ENCODE results near the gene SFTPA2.
A peak's percentile ranks its signal among the peaks of the same experiment; 100 is the strongest.
"Not testable (repeated sequence)": the region's sequence is repeated elsewhere in the genome, so short reads cannot be mapped to it uniquely, and the experiment has no call there.

Gene SFTPA2

GRCh38 chr10:79560160-79560709, at the start of gene SFTPA2:
TSS of gene SFTPA2 (minus strand) at chr10:79560407. CDS start at chr10:79559483, 924 bp downstream.
- DNase-seq (ENCODE audit: low spot score): no peak

DNA sequence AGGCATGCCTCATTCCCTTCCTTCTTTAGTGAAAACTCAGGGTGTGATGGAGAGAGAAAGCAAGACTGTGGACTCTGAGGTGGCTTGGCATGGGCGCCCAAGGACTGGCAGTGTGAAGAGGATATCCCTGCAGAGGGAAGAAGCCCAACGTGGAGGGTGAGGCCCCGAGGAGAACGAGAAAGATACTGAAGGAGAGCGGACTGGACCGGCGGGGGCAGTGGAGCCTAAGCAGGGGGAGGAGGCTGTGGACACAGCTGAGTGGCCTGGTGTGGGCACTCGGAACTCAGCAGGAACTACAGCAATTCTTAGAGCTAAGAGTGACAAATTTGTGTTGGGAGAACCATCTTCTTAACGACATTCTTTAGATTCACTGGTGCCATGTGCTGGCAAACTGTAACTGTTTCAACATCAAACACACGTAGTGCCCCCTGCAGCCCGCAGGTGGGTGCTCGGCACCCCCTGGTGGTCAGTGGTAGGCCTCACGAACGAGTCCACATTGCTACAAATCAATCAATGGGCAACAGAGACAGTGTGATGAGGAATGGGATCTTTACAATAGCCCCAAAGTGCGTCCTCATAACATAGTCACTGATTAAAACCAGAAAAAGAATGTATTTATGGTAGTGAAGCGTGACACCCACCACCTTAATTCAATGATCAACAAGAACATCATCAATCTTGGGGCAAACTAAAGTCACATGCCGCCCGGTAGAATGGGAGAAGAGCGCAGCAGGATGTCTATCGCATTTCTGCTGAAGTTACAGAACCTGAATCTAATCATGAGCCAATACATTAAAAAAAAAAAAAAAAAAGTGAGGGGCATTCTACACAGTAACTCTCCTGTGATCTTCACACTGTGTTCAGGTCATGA, 48.5 kb upstream of the SFTPA2 start:
- peak; percentile 54 for DNase-seq (ENCODE audit: low spot score)

- no peak for DNase-seq (ENCODE audit: low spot score)
These were observed 45.1 kb upstream of the SFTPA2 start for GRCh38 chr10:79605308-79605707.

GRCh38 chr10:79604294-79604693, 44.1 kb upstream of the SFTPA2 start:
- no peak for DNase-seq (ENCODE audit: low spot score)

DNA sequence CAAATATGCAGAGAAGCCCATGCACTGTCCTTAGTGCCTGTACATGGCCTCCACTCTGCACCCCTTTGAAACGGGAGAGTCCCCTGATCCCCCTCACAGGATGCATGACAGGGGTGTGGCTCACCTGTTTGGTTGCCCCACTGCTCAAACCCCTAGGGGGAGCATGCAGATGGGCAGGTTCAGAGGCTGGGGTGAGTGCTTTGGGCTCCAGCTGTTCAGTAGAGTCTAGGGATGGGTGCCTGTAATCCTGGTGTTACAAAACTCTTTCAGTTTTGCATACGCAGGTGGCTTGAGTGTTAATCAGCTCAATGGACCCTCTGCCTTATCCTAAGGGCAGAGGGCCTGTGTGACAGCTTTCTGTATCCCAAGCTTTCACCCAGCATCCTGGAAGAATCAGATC, 42.7 kb upstream of the SFTPA2 start:
- peak; percentile 43 for DNase-seq (ENCODE audit: low spot score)

- DNase-seq (ENCODE audit: low spot score): peak; percentile 46
These were observed 41.7 kb upstream of the SFTPA2 start for GRCh38 chr10:79601939-79602338.

DNA sequence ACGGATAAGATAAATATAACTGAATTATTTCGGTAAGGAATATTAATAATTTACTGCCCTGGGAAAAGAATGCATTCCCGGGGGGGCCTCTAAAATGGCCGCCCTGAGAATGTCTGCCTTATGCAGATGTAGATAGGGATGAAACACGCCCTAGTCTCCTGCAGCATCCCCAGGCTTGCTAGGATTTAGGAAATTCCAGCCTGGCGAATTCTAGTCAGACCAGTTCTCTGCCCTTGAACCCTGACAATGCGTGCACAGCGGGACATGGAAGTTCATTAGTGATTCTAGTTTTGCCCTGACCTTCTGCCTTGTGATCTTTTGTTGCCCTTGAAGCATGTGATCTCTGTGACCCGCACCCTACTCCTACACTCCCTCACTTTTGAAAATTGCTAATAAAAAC, 39.4 kb upstream of the SFTPA2 start:
- not testable (repeated sequence) for DNase-seq (ENCODE audit: low spot score)

DNA sequence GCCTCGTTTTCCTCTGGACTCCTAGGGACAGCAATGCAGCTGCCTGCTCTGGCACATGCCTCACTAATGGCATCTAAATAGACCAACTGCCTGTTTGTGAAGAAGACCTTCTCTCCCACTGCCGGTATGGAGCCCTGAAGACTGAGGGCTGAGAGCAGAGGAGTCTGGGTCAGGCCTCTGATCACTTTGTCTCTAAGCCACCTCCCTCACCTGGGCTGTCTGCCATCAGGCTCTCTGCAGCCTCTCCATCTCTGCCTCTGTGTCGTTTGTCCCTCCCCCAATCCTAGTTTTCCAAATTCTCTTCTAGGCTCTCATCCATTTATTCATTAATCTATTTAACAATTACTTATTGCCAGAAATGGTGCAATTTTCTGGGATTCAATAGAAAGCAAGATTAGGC, 35.3 kb upstream of the SFTPA2 start:
- no peak for DNase-seq (ENCODE audit: low spot score)

GRCh38 chr10:79594565-79594964, 34.4 kb upstream of the SFTPA2 start:
- not testable (repeated sequence) for DNase-seq (ENCODE audit: low spot score)

GRCh38 chr10:79593377-79593776, 33.2 kb upstream of the SFTPA2 start:
- no peak for DNase-seq (ENCODE audit: low spot score)

DNA sequence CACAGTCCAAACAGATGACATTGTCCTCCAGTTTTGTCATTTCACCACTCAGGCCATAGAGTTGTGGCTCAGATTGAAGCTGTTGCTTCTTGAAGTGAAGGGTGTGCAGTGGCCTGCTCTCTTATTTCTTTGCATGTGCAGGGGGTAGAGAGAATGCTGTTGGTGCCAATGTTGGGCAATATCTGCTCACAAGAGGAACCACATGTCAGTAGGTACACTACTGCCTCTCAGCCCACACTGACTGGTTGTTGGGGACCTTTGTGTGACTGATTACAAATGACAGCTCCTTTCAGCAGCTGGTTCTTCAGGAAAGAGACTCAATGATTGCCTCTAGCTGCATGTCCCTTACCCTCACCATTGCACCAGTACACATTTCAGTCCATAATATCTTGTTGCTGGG, 28.6 kb upstream of the SFTPA2 start:
- no peak for DNase-seq (ENCODE audit: low spot score)

GRCh38 chr10:79586933-79587332, 26.7 kb upstream of the SFTPA2 start:
- DNase-seq (ENCODE audit: low spot score): no peak

DNA sequence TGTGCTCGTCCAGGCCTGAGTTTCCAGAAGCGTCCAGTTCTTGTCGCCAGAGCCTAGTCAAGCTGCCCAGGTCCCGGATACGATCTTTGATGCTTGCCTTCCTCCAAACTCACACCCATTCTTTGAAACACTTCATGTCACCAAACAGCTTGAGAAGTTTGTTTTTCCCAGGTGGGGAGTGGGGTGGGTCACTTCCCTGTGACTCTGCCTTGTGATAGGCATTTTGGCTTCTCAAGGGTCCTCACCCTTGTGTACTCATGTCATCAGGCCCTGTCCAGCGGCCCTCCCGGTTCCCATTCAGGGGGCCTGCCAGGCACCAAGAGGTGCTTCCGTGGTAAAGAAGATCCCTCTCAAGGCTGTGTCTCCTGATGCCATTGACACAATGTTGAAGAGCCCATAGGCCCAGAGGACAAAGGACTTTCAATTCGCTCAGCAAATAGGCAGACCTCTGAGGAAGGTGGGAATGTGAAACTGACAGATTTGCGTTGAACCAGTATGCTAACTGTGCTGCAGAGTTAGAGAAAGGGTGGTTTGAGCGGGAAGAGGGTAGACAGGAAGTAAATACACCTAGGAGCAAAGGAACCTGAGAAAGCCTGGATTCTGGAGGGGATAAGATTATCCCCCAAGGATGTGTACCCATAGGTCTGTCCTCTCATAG, 25.8 kb upstream of the SFTPA2 start:
- no peak for DNase-seq (ENCODE audit: low spot score)

DNA sequence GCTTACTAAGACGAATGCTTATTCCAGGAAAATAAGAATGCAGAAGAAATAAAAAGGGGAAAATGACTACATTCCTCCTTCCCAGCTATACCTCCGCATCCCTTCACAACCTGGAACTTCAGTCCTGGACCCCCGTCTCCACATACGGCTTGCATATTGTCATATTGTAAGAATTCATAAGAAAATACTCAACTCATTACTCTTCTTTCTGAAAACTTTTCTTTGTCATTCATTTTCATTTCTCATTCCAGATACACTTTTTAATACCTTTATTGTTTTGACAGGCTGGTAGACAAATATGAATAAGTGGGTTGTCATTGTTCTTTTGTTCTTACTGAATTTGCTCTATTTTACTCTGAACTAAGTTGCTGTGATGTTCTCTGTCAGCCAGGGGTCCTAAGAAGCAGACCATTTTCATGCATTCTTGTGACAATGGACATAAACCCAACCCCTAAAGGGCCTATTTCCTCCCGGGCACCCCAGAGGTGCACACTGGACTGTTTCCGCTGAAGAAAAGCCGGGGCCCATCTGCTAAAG, 23.3 kb upstream of the SFTPA2 start:
- DNase-seq (ENCODE audit: low spot score): no peak

DNA sequence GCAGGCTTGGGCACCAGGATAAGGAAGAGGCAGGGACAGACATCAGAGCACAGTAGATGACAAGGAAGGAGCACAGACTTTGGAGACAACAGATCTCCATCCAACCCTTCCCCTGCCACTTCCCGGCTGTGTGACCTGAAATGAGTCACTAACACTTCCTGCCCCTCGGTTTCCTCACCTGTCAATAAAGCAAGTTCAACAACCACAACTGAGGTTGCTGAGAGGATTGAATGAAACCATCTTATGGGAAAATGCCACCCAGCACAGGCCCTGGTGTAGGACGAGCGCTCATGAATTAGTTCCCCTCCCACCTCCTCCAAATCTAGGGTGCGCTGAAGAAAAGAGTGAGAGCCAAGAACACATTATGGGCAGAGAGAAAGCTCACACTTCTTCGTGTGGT, 22.7 kb upstream of the SFTPA2 start:
- not testable (repeated sequence) for DNase-seq (ENCODE audit: low spot score)

- no peak for DNase-seq (ENCODE audit: low spot score)
These were observed 21.9 kb upstream of the SFTPA2 start for GRCh38 chr10:79582096-79582495.

GRCh38 chr10:79581044-79581443, 20.8 kb upstream of the SFTPA2 start:
- DNase-seq (ENCODE audit: low spot score): no peak

GRCh38 chr10:79579361-79579760, 19.2 kb upstream of the SFTPA2 start:
- no peak for DNase-seq (ENCODE audit: low spot score)

GRCh38 chr10:79570624-79571023, 10.4 kb upstream of the SFTPA2 start:
- peak; percentile 3 for DNase-seq (ENCODE audit: low spot score)

GRCh38 chr10:79563426-79563825, 3.2 kb upstream of the SFTPA2 start:
- DNase-seq (ENCODE audit: low spot score): no peak

GRCh38 chr10:79562135-79562756, 2.0 kb upstream of the SFTPA2 start:
- peak; percentile 60 for DNase-seq (ENCODE audit: low spot score)

- DNase-seq (ENCODE audit: low spot score): no peak
These were observed 1.1 kb upstream of the SFTPA2 start for GRCh38 chr10:79561257-79561656.

Measured in NAMALWA (cell line).